Measurements from ENCODE around the gene HIGD1A. TPM values are rescaled to one million over a fixed set of nuclear protein-coding genes. Genes with fewer than 3 reads are reported as not detected.
A peak's percentile ranks its signal among the peaks of the same experiment; 100 is the strongest.

HIGD1A gene
- total RNA-seq, 4 donors from 2014 or later: 102 to 278 (median 204) TPM

- no peaks in the 10 kb centered on the region for H3K9me3 ChIP-seq
- H3K4me3 ChIP-seq: no peak overlapping the region
- DNase-seq: peak in 2 of 3 donors; percentile 58 to 80
- H3K27me3 ChIP-seq: no peaks in the 10 kb centered on the region
- no peaks in the 10 kb centered on the region for H3K36me3 ChIP-seq
- peak overlapping the region in 3 of 4 donors; percentile 27 to 79 (median 56) for H3K27ac ChIP-seq
- peak in 2 of 6 experiments; percentile 6 to 10 for TF ChIP-seq CTCF (IDR thresholded peaks at IDR 0.05)
- TF ChIP-seq POLR2A (IDR thresholded peaks at IDR 0.05): no peak
- H3K4me1 ChIP-seq: peaks cover 0 to 9% (median 0%) of the 10 kb centered on the region in 4 donors
These were observed 24.9 kb upstream of the HIGD1A start for GRCh38 chr3:42829083-42829627.

- H3K4me3 ChIP-seq: no peak overlapping the region
- no peaks in the 10 kb centered on the region for H3K9me3 ChIP-seq
- TF ChIP-seq CTCF (IDR thresholded peaks at IDR 0.05) (no peak), POLR2A (IDR thresholded peaks at IDR 0.05) (no peak)
- H3K27ac ChIP-seq: peak overlapping the region in 2 of 4 donors; percentile 26 to 80
- H3K27me3 ChIP-seq: no peaks in the 10 kb centered on the region
- peaks cover 0 to 9% (median 0%) of the 10 kb centered on the region in 4 donors for H3K4me1 ChIP-seq
- DNase-seq: no peak
- H3K36me3 ChIP-seq: no peaks in the 10 kb centered on the region
These were observed 23.4 kb upstream of the HIGD1A start for GRCh38 chr3:42827654-42828053.

- no peaks in the 10 kb centered on the region for H3K27me3 ChIP-seq
- peak overlapping the region in 1 of 4 donors; percentile 80 for H3K27ac ChIP-seq
- H3K4me3 ChIP-seq: no peak overlapping the region
- H3K4me1 ChIP-seq: peaks cover 0 to 9% (median 0%) of the 10 kb centered on the region in 4 donors
- TF ChIP-seq CTCF (IDR thresholded peaks at IDR 0.05): no peak
- no peak for TF ChIP-seq POLR2A (IDR thresholded peaks at IDR 0.05)
- no peaks in the 10 kb centered on the region for H3K9me3 ChIP-seq
- no peak for DNase-seq
- no peaks in the 10 kb centered on the region for H3K36me3 ChIP-seq
These were observed 22.7 kb upstream of the HIGD1A start for GRCh38 chr3:42827023-42827422.

- Histone ChIP-seq H3K36me3 (no peaks in the 10 kb centered on the region), H3K4me1 (peaks cover 0 to 10% (median 0%) of the 10 kb centered on the region in 4 donors), H3K4me3 (no peak overlapping the region), H3K27ac (no peak overlapping the region), H3K9me3 (no peaks in the 10 kb centered on the region), H3K27me3 (no peaks in the 10 kb centered on the region)
- TF ChIP-seq POLR2A (IDR thresholded peaks at IDR 0.05) (no peak), CTCF (IDR thresholded peaks at IDR 0.05) (no peak)
- no peak for DNase-seq
These were observed 21.9 kb upstream of the HIGD1A start for GRCh38 chr3:42826141-42826540.

- Histone ChIP-seq H3K4me3 (no peak overlapping the region), H3K4me1 (peaks cover 0 to 13% (median 1%) of the 10 kb centered on the region in 4 donors), H3K9me3 (no peaks in the 10 kb centered on the region), H3K27me3 (no peaks in the 10 kb centered on the region), H3K36me3 (no peaks in the 10 kb centered on the region), H3K27ac (no peak overlapping the region)
- TF ChIP-seq CTCF (IDR thresholded peaks at IDR 0.05) (no peak), POLR2A (IDR thresholded peaks at IDR 0.05) (no peak)
- DNase-seq: no peak
These were observed 19.1 kb upstream of the HIGD1A start for GRCh38 chr3:42823351-42823750.

Measured in Peyer's patch (tissue), 4 donors.